Bronchial epithelial cell (primary cell): ENCODE data around the gene PIF1. TPM values are rescaled to one million over a fixed set of nuclear protein-coding genes. Genes with fewer than 3 reads are reported as not detected.

ENCODE experiments used
- DNase-seq: peaks from one replicate; pipeline ENCODE4 v3.0.0-alpha.2; 2010; ENCODE audit warnings: low read depth
- FAIRE-seq: peaks from 2 replicates; lab custom pipeline; 2011; peaks lifted over from hg19 to GRCh38; lab: Jason Lieb, UNC
- H3K27me3 ChIP-seq: 2 replicates; pipeline ENCODE4 v1.5.1; 2011; ENCODE audit warnings: low read length; ENCODE audit not compliant: control insufficient read depth, insufficient read depth
- H3K36me3 ChIP-seq: 2 replicates; pipeline ENCODE4 v1.5.1; 2011; ENCODE audit warnings: low read length; ENCODE audit not compliant: control insufficient read depth, insufficient read depth
- H3K4me3 ChIP-seq: 2 replicates; pipeline ENCODE4 v1.5.1; 2011; ENCODE audit warnings: mild to moderate bottlenecking, low read depth, low read length, control low read depth
- CTCF ChIP-seq: IDR thresholded peaks from 2 replicates; pipeline ENCODE4 v1.5.1; 2011; ENCODE audit warnings: mild to moderate bottlenecking, moderate library complexity, low read length, control low read depth, inconsistent platforms; ENCODE audit not compliant: insufficient read depth, severe bottlenecking
- total RNA-seq: library from RNA; depleted of rRNA; stranded (reverse); fragments of >200 nt; gene quantifications from 2 replicates; pipeline ENCODE4 v1.2.1, GENCODE V29; 2014

Gene PIF1
- total RNA-seq, 1 donor from 2014 or later = 0.26 TPM

GRCh38 chr15:64857421-64857820, 32.0 kb upstream of the PIF1 start:
- H3K36me3 ChIP-seq = peaks cover 7% of the 10 kb centered on the region
- no peaks in the 10 kb centered on the region for H3K27me3 ChIP-seq
- FAIRE-seq (no peak), DNase-seq (peak; percentile 68)
- TF ChIP-seq CTCF = no peak
- no peak overlapping the region for H3K4me3 ChIP-seq

GRCh38 chr15:64856429-64857145, 31.1 kb upstream of the PIF1 start:
- no peak for FAIRE-seq
- H3K27me3 ChIP-seq = no peaks in the 10 kb centered on the region
- DNase-seq = no peak
- H3K4me3 ChIP-seq = no peak overlapping the region
- H3K36me3 ChIP-seq = peaks cover 7% of the 10 kb centered on the region
- TF ChIP-seq CTCF = no peak

GRCh38 chr15:64855205-64855975, 29.9 kb upstream of the PIF1 start:
- Histone ChIP-seq H3K36me3 (peaks cover 7% of the 10 kb centered on the region), H3K27me3 (no peaks in the 10 kb centered on the region), H3K4me3 (no peak overlapping the region)
- FAIRE-seq (peak; percentile 58), DNase-seq (peak; percentile 48)
- TF ChIP-seq CTCF = no peak

DNA sequence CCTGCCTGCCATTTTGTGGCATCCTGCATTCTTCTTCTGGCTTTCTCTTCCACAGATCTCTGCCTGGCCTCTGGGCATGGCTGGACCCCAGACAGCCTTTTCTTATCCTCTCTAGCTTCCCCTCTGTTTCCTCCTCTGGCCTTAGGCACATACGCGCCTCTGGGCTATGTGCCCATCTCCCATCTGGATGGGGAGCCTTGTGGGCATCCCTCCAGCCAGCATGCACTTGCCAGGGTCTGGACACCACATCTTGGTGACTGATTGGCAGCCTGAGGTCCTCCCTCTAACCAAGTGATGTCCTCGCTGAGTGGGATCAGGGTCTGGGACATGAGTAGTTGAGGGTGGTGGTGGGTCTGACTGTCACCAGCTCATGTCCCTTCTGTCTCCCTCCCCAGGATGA, 29.1 kb upstream of the PIF1 start:
- Histone ChIP-seq H3K4me3 (no peak overlapping the region), H3K27me3 (no peaks in the 10 kb centered on the region), H3K36me3 (peaks cover 1% of the 10 kb centered on the region)
- DNase-seq (no peak), FAIRE-seq (no peak)
- no peak for TF ChIP-seq CTCF

DNA sequence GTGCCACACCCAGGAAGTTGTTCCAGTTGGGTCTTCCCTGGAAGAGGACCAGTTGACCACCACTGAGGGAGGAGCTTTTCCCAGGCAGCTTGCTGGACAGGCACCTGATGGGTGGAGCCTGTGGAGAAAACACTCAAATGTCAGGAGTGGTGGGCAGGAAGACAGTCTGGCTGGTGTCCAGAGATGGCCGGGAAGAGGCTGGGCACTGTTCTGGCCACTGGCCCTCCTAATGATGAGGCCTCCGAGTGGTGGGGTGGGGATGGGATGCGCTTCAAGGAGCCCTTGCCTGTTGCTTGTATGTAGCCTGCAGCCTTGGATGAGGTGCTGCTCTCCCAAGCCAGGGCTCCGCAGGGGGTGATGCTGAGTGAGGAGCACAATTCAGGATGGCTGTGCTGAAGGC, 28.6 kb upstream of the PIF1 start:
- FAIRE-seq (no peak), DNase-seq (no peak)
- no peak for TF ChIP-seq CTCF
- Histone ChIP-seq H3K36me3 (peaks cover 1% of the 10 kb centered on the region), H3K4me3 (no peak overlapping the region), H3K27me3 (no peaks in the 10 kb centered on the region)
